Glomerular endothelial cell (primary cell): ENCODE data around the gene FRMD3. TPM values are rescaled to one million over a fixed set of nuclear protein-coding genes. Genes with fewer than 3 reads are reported as not detected.
"Not testable (repeated sequence)": the region's sequence is repeated elsewhere in the genome, so short reads cannot be mapped to it uniquely, and the experiment has no call there.

ENCODE experiments used
- DNase-seq: peaks from one replicate; pipeline ENCODE4 v3.0.0-alpha.2; 2011; ENCODE audit warnings: low read depth, low spot score; ENCODE audit errors: extremely low read depth
- total RNA-seq: library from RNA; depleted of rRNA; stranded (reverse); fragments of >200 nt; gene quantifications from 2 replicates; pipeline ENCODE4 v1.2.3, GENCODE V29; 2015

Gene FRMD3
- total RNA-seq, 1 donor from 2014 or later, result 6.1 TPM

GRCh38 chr9:83403527-83404238, 134.5 kb downstream of the FRMD3 start:
- no peak for DNase-seq

- DNase-seq, result no peak
Observed at GRCh38 chr9:83401328-83401900, 136.8 kb downstream of the FRMD3 start.

GRCh38 chr9:83396813-83397212, 141.4 kb downstream of the FRMD3 start:
- no peak for DNase-seq

GRCh38 chr9:83396342-83396741, 141.9 kb downstream of the FRMD3 start:
- no peak for DNase-seq

DNA sequence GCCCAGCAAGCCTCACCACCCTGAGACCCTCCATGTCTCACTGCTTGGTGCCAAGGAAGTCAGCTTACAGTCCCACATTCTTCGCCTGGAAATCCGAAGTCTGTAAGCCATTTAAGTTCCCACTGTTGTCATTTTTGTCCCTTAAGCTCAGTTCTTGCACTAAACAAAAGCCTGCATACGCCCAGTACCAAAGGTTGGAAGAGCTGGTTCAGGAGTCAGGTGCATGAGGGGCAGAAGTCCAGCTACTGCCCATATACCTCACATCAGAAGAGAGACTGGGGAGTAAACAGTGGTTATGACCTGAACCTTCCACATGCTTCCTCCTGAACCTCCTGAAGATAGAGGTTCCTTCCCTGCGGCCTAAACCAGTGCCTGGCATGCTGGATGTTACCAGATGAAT, 146.0 kb downstream of the FRMD3 start:
- DNase-seq, result no peak

DNA sequence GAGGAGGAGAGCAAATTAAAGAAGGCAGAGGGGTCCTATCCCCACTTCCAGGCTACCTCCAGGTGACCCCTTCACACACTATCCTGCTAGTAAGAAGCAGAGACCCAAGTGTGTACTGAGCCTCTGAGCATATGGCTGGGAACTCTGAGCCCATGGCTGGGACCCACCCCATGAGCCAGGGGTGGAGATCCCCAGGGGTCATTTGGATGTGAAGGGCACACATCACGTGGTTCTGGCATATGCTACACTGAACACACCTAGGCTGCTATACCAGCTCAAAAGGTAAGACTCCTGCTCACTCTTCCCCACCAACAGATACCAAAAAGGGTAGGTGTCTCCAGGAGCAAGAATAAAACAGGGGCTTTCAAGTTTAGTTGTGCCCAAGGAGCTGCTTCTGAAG, 149.9 kb downstream of the FRMD3 start:
- no peak for DNase-seq

GRCh38 chr9:83387401-83388185, 150.6 kb downstream of the FRMD3 start:
- DNase-seq, result no peak

DNA sequence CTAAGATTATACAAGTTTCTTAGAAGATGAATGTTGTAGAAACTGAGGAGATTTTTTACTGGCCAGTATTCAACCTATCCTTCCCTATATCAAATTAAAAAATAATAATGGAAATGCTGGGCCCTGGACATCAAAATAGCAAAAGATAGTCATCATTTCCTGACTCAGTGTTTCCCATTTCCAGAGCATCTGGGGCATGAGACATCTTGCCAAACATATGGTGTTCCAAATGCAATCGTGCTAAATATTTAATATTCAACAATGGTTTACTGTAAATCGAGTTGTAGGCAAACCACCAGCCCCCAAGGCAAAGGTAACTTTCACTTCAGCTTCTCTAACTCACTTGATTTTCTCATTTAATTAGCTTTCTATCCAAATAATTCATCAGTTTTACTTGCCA, 152.9 kb downstream of the FRMD3 start:
- DNase-seq, result no peak

GRCh38 chr9:83384214-83384613, 154.0 kb downstream of the FRMD3 start:
- DNase-seq, result no peak

DNA sequence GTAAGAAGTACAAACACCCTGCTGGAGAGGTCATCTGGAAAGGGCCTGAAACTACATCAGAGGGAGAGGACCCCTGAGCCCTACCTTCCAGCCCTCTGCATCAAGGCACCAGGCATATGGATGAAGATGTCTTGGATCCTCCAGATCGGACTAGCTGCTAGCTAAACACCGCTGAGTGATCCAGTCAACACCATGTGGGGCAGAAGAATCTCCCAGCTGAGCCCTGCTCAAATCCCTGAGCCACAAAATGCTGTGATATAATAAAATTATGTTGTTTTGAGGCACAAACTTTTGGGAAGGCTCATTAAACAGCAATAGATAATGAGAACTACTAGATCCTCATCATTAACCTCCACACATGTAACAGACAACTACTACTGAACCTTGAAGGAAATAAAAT, 155.2 kb downstream of the FRMD3 start:
- no peak for DNase-seq

GRCh38 chr9:83382421-83382820, 155.8 kb downstream of the FRMD3 start:
- DNase-seq, result no peak

DNA sequence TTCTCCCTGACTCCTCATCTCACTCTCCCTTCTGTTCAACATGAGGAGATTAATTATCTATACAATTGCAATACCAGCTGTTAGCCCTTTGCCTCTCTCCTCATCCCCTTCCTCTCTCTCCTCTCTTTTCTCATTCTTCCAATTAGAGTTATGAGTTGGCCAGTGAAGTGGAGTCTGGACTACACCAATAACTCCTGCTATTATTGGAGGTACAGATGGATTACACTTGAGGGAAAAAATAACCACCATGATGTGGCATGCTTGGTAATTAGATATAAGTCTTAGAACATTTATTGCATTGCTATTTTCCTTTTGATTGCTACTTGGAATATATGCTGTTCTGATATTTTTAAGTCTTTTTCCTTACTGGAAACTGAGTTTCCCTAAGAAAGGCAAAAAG, 159.2 kb downstream of the FRMD3 start:
- DNase-seq, result no peak

- no peak for DNase-seq
Observed at GRCh38 chr9:83372957-83373356, 165.2 kb downstream of the FRMD3 start.

DNA sequence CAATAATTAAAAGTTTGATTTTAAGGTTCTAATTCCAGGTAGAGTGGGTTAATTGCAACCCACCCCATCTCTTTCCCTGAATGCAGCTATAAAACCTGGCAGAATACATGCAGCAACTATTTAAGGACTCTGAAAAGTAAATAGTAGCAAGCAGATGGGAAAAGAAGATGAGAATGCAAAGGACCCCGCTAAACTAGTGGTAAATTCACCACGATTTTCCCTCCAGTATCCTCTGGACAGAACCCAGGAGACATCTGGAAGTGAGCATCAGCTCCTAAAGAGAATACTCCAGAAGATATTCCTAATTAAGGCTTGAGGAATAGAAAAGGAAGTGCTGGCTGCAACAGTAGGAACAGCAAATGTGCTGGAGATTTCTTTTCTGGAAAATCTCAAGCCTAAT, 170.9 kb downstream of the FRMD3 start:
- DNase-seq, result no peak

- DNase-seq, result no peak
Observed at GRCh38 chr9:83362341-83362995, 175.7 kb downstream of the FRMD3 start.

DNA sequence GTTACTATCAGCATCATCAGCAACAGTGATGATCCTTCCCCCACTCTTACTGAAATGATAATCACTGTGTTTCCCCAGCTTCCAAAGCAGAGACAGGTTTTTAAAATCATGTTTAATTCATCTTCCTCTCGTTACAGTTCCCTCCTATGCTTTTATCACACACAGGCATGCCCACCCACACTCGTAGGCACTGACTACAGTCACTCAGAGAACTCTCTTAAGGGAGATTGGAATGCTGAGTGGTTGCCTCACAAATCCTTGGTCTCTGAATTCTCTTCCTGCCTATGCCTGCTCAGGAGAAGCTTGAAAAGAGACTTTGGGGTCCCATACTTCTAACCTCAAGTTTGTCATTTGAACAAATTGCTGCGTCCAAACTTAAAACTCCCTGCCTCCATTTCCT, 179.2 kb downstream of the FRMD3 start:
- no peak for DNase-seq

DNA sequence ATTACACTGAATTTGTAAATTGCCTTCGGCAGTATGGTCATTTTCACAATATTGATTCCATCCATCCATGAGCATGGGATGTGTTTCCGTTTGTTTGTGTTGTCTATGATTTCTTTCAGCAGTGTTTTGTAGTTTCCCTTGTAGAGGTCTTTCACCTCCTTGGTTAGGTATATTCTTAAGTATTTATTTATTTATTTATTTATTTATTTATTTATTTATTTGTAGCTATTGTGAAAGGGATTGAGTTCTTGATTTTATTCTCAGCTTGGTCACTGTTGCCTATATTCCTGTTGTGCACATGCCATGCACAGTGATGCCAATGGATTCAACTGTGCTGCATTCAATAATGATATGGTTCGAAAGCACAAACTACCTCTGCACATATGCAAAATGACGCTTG, 179.7 kb downstream of the FRMD3 start:
- not testable (repeated sequence) for DNase-seq

DNA sequence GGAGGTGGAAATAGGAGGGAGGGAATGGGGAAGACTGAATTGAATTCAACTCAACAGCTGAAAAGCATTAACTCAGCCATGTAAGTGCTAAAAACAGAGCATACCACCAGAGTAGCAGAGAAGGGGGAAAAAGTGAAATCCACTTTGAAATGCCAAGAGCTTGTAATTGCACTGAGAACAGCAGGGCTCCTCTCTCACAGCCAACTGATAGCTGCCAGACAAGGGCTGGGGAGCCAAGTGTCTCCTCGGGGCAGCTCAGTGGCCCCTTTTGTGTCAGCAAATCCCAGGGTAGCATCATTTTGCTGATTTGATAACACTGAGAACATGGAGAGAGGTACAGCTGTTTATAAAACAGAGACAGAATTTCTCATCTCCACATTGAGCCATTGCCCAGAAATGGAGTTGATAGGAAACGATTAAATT, 182.5 kb downstream of the FRMD3 start:
- no peak for DNase-seq

DNA sequence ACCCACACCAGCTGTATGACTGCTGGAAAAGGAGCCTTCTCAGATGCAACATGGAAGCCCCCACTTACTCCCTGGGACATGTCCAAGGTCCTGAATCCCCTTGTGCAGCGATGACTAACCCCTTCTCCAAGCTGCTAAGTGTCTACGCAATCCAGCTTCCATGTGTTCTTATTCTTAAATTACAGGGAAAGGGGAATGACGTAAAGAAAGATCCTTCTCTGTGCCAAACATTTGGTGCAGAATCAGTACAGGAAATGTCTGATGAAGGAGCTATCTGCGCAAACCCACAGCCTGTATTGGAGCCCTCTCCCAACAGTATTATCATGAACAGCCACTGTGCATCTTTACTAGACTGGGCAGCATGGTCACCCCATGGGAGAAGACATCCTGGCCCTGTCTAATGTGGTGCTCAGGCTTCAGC, 183.2 kb downstream of the FRMD3 start:
- DNase-seq, result no peak

- DNase-seq, result no peak
Observed at GRCh38 chr9:83349031-83349430, 189.2 kb downstream of the FRMD3 start.

GRCh38 chr9:83346655-83347420, 191.4 kb downstream of the FRMD3 start:
- no peak for DNase-seq
